ENCODE data around the gene NFKBIA.
"Not testable (repeated sequence)": the region's sequence is repeated elsewhere in the genome, so short reads cannot be mapped to it uniquely, and the experiment has no call there.

NFKBIA gene

GRCh38 chr14:35404449-35405303, at the start of gene NFKBIA:
Gene NFKBIA, minus strand, starts transcription at chr14:35404749. Its CDS starts 105 bp downstream, at chr14:35404644.
- DNase-seq = peak; percentile 98

GRCh38 chr14:35446450-35446849, 41.9 kb upstream of the NFKBIA start:
- no peak for DNase-seq

GRCh38 chr14:35444104-35444503, 39.6 kb upstream of the NFKBIA start:
- no peak for DNase-seq

GRCh38 chr14:35441160-35441559, 36.6 kb upstream of the NFKBIA start:
- no peak for DNase-seq

GRCh38 chr14:35438910-35439713, 34.6 kb upstream of the NFKBIA start:
- DNase-seq = no peak

- not testable (repeated sequence) for DNase-seq
Measured at GRCh38 chr14:35438492-35438891, 33.9 kb upstream of the NFKBIA start.

GRCh38 chr14:35435177-35435576, 30.6 kb upstream of the NFKBIA start:
- DNase-seq = no peak

- no peak for DNase-seq
Measured at GRCh38 chr14:35433826-35434225, 29.3 kb upstream of the NFKBIA start.

GRCh38 chr14:35430459-35431199, 26.1 kb upstream of the NFKBIA start:
- no peak for DNase-seq

GRCh38 chr14:35429951-35430350, 25.4 kb upstream of the NFKBIA start:
- no peak for DNase-seq

- no peak for DNase-seq
Measured at GRCh38 chr14:35425850-35426249, 21.3 kb upstream of the NFKBIA start.

- DNase-seq = no peak
Measured at GRCh38 chr14:35423621-35424020, 19.1 kb upstream of the NFKBIA start.

- no peak for DNase-seq
Measured at GRCh38 chr14:35420036-35420811, 15.7 kb upstream of the NFKBIA start.

- DNase-seq = no peak
Measured at GRCh38 chr14:35419429-35419841, 14.9 kb upstream of the NFKBIA start.

GRCh38 chr14:35418093-35418492, 13.5 kb upstream of the NFKBIA start:
- DNase-seq = no peak

GRCh38 chr14:35416108-35416750, 11.7 kb upstream of the NFKBIA start:
- DNase-seq = peak; percentile 89

GRCh38 chr14:35414365-35414764, 9.8 kb upstream of the NFKBIA start:
- DNase-seq = no peak

- no peak for DNase-seq
Measured at GRCh38 chr14:35412272-35413056, 7.9 kb upstream of the NFKBIA start.

GRCh38 chr14:35410858-35411257, 6.3 kb upstream of the NFKBIA start:
- DNase-seq = no peak

- DNase-seq = no peak
Measured at GRCh38 chr14:35409595-35409994, 5.0 kb upstream of the NFKBIA start.

GRCh38 chr14:35408026-35408425, 3.5 kb upstream of the NFKBIA start:
- DNase-seq = no peak

Data from activated effector memory CD4-positive, alpha-beta T cell treated with anti-CD3 and anti-CD28 coated beads, Interleukin-2, amount 50 U/mL, for 16 hours (primary cell).